GM18526 (cell line): Measurements from ENCODE around the gene EHD1.

Source experiments
- POLR2A ChIP-seq: IDR thresholded peaks from 3 replicates; pipeline ENCODE4 v1.6.1; 2011; ENCODE audit not compliant: insufficient read length; ENCODE audit errors: extremely low read depth

EHD1 gene

DNA sequence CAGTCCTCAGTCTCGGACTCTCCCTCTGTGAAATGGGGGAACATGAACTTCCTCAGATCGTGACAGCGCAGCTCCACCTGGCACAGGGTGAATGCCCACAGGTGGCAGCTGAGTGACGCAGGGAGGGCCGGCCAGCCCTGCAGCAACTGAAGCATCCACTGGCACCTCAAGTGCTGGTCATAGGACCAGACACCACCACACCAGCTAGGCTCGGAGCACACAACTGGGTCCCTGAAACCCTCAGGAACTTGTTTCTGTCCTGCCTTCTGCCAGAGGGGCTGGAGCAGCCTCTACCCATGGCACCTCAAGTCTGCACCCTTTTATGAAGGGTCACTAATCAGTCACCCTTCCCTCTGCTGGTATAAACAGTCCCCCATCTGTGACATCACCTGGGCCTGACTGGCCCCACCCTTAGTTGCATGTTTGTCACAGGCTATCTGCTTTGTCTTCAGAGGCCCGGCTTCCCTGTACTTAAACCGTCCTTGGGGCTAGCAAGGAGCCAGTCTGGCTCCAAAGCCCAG lies 26.5 kb downstream of the EHD1 start:
- no peak for TF ChIP-seq POLR2A

DNA sequence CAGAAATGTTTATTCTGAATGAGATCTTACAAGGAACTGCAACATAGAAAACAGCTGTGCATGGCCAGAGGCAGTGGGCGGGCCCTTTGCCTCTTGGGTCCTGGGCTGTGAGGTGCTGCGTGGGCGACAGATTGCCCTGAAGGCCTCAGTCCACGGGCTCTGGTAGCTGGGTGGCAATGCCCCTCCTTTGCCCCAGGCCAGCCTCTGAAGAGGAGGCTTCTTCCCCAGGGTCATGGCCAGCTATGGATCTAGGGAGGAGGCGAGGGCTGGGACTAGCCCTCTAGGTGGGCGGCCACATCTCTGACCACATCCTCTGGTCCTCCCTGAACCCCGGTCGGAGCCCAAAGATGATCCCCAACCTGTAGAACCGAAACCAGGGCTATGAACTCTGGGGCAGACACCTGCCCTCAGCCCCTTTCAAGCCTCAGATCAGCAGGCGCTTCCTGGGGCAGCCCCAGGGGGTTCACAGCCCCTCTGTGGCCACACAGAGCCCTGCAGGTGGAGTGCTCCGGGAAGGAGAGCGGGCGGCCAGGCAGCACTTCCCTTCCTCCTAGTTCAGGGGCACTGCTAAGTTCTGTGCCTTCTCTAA lies 27.3 kb downstream of the EHD1 start:
- peak; percentile 58 for TF ChIP-seq POLR2A

DNA sequence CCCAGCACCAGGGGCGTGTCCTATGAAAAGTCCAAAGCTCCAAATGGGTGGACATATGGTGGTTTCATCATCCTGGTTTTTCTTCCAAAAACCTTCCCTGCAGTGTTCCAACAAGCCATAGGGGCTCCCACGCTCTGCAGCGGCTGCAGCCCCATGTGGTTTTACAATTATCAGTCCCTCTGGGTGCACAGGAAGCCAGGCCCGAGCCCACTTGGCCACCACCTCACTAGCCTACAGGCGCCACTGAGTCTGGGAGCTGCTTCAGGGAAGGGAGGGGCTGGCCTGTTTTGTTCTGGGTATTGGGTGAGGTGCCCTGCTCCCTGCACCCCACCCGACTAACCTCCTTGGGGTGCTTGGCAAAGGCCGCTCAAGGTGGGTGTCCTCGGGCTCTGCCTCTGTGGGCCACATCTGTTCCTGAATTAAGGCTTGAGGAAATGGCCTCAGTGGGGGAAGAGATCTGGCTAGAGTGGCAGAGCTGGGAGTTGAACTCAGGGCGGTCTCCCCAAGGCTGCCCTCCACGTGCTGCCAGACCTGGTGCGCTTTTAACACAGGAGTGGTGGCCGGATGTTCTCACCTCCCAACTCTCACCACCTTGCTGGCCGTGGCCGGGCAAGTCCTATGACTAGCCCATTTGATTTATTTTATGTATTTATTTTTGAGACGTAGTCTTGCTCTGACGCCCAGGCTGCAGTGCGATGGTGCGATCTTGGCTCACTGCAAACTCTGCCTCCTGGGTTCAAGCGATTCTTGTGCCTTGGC lies 28.6 kb downstream of the EHD1 start:
- TF ChIP-seq POLR2A, result no peak

DNA sequence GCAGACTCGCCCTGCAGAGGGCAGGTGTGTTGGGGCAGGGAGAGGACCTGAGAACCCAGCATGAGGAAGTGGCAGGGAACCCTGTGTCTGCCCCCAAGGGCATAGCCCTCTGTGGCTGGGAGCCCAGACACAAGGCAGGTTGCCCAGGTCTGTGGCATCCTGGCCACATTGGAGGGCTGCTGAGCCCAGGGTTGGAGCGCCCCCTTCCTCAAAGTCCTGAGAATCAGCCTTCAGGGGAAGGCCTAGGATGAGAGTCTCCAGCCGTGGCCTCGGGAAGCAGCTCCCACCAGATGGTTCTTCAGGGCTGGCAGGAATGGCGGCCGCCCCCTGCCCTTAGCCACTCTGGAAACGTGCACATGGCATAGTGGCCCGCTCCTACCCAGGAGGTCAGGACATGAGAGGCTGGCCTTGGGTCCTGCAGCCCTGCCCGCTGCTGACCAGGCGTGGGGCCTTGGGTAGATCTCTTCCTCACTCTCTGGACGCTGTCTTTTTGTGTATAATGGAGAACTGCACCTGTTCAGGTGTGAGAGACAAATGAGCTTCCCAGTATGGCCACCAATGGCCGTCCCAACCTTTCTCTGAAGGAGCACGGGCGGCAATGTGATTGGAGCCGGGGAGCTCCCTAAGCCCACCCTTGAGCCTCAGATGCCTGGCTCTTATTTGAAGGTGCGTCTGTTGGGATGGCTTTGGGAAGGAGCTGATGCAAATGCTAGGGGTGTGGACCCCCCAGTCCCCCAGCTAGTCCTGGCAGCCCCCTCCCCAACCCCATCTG lies 29.4 kb downstream of the EHD1 start:
- peak; percentile 27 for TF ChIP-seq POLR2A

DNA sequence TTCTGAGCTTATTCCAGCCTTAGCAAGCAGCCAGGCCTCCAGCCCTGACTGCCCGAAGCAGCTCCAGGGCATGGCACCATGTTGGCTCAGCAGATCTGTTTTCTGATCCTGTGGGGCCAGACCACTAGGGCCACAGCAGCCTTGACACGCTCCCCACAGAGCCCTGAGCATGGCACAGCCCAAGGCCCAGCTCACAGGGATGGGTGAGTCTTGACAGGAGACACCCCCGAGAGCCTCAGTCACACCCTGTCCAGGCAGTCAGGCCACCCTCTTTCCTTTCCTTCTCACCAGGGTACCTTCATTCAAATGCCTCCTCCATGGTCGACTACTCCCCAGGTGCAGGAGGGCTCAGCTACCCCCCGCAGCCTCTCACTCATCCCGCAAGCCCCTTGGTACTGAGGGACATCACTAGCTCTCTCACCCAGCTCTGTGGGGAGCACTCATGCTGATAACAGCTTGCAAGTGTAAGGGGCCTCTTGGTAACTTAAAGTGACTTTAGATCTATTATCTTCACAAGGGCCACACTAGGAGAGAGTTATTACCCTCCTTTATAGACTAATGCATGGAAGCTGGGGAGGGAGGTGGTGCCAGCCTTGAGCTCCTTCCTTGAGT lies 30.1 kb downstream of the EHD1 start:
- no peak for TF ChIP-seq POLR2A

DNA sequence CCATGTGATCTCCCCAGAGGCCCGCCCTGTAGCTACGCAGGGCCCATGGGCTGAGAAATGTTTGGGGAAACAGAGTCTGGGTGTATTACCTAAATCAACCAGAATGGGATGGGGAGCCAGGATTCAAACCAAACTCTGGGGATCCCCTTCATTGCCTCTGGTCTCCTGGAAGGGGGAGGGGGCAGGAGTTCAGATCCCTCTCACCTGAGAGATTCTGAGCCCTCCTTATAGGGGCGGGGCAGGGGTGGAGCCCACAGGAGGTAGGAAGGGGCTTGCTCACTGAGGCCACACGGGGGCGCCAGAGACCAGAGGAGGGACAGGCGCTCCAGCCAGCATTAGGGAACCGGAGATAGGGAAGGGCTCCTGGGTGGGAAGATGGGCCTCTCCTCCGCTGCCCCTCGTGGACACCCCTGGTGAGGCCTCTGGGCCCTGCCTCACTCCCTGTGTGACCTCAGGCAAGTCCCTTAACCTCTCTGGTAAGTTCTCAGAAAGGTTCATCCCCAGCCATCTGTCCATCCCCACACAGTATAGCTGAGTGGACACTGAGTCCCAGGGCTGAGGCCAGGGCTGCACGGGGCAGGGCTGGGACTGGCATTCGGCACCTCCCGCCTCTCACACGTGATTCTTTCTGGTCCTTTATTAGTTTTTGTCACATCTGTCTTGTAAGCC lies 31.3 kb downstream of the EHD1 start:
- no peak for TF ChIP-seq POLR2A

DNA sequence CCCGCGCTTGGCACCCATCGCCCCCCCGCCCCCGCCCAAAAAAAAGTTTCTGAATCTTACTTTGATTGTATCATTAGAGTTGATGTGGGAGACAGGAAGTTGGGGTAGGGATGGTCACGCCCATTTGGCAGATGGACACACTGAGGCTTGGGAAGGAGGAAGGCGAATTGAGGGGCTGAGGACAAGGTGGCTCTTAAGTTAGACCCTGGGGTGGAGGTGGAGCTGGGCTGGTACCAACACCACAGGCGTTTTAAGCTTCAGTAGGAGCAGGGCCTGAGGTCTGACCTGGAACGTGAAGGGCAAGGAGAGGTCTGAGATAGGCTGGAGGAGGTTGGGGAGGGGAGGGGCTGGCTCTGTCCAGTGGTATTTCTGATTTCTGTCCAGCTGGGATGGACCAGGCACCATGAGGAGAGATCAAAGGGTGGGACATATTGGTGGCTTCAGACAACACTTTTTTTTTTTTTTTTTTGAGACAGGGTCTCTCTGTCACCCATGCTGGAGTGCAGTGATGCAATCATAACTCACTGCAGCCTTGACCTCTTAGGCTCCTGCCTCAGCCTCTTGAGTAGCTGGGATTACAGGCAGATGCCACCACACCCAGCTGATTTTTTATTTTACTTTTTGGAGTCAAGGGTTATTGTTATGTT lies 33.2 kb downstream of the EHD1 start:
- no peak for TF ChIP-seq POLR2A

DNA sequence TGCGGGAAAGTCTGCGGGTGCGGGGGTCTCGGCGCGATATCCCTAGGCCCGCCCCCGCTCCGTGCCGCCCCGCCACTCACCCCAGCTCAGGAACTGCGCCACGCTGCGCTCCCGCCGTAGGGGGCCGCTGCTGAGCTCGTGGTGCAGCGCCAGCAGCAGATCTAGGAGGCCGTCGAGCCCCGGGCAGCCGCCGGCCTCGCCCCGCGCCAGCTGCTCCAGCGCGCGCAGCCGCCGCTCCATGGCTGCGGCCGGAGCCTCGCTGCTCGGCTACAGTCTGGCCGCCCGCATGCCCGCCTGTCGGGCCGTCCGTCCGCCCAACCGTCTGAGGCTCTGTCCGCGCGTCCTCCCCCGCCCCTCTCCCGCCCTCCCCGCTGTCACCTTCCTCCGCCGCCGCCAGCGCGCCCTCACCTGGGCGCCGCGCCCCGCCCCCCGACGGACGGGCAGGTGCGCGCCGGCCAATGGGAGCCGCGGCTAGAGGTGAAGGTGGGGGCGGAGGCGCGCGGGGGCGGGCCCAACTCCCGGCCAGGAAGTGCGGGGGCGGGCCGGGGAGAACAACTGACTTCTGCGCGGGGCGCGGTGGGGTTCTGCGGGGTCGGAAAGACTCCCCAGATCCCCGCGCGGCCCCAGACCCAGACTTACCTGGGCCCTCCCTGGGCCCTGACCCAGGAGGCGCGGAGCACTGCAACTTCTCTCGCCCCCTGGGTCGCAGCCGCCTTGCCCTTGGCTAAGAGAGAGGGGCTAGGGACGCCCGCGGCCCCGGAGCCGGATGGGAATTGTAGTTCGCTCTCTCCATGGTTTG lies 33.9 kb downstream of the EHD1 start, which contains the start of gene CDC42BPG:
TSS of gene CDC42BPG (minus strand) at position 324 of the 799 bp plus-strand sequence. CDS start at position 240, 84 bp downstream.
- no peak for TF ChIP-seq POLR2A

DNA sequence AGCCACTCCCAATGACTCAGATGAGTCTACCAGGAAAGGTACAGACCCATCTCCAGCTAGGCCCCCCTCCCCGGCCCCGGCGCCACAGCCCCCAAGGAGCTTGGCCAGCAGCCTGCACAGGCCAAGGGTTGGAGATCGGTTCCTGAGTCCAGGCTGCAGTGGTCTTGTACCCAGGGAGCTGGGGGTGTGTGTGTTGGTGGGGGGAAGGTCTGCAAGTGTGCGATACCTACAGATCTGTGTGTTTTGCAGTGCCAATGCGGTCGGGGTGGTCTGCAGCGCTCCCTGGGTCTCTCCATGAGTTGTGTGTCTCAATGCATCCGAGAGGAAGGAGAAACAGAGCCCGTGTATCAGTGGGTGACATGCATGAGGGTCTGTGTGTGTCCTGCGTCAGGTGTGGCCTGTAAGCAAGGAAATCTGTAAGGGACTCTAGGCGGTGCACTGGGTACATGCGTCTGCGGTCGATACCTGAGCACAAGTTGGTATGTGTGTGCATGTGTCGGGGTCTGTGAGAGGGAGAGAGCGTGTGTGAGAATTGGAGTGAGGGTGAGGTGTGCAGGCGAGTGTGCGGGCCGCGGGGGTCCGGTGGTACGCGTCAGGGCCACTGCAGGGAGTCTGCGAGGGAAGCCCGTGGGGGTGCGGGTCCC lies 34.6 kb downstream of the EHD1 start:
- no peak for TF ChIP-seq POLR2A

DNA sequence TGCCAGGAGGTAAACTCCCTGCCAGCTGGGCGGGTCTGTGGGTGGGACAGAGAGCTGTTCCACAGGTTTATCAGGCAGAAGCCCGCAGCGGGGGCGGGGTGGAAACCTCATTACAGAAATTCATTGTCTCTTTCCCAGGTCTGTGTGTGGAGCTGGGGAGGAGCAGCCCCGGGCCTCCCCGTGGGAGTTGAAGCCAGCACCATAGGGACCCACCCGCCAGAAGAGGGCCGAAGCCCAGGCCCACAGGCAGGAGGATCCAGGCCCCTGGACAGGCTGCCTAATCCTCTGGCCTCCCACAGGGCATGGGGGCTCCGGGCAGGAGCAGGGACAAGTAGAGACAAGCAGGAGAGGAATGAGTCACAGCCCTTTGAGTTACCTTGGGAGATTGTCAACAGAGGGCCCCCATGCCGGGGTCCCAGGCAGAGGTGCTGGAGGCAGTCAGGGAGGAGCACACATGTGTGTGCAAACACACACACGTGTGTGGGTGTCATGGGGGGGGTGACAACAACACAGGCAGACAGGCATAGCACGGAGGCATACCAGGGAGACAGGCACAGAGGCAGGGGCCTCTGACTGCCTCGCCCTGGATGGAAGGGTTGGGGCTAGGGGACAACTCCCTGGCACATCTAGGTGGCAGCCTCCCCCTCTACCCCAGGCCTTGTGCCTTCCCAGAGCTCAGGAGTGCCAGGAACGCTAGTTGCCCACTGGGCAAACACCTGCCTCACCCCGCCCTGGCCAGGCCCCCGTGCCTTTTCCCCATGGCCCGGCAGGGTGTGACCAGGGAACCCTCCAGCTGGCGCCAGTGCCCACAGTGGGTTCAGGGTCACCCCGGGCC lies 35.4 kb downstream of the EHD1 start:
- no peak for TF ChIP-seq POLR2A

DNA sequence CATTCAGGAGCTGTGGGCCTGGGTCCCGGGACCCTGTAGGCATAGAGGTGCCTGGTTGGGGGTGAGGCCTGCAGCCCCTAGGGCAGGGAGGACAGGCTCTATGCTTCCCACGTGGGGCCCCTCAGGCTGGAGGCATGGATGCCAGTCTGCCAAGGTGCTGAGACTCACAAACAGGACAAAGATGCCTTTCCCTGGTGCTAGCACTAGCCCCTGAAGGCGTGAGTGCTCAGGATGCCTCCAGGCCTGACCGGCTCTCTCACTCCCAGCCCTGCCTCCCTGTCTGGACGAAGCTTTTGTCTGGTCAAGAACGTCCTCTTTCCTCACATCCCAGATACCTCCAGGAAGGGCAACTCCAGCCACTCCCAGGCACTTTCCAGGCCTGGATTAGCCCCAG lies 36.1 kb downstream of the EHD1 start:
- TF ChIP-seq POLR2A, result no peak

DNA sequence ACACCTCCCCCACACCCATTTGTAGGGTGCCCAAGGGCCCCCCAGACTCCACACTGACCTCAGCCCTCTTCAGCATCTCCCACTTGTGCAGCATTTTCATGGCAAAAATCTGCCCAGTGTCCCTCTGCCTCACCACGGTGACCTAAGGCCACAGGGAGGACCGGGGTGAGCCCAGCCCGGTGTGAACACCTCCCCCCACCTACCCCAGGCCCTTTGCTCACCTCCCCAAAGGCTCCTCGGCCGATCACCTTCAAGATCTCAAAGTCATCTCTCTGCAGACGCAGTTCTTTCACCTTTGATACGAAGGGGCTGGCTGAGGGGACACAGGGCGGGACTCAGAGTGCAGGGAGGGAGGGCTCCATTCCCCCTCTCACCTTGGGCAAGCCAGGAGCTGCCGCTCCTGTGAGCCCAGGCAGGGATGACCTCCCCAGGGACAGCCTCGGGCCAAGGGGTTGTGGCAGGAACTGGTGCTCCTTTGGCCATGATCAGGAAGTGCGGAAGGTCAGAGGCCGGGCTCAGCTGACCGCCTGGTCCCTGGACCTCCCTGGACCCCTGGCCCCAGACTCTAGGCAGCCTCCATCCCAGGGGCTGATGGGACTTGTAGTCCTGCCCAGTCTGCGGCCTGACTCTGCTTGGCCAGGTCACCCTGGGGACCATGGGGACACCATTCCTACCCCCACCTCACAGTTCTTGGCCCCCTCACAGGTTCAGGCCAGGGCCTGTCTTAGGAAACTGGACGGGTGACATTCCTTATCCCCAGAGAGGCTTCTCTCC lies 36.6 kb downstream of the EHD1 start:
- no peak for TF ChIP-seq POLR2A
